AG04449 (cell line): ENCODE data around the gene TMCO4.

Experiments used
- CTCF ChIA-PET: fragments of 350-600 bp; formaldehyde crosslinking; extraction: SDS; loops from one replicate; lab custom pipeline; 2021; ENCODE audit warnings: antibody characterized with exemption; lab: Yijun Ruan, JAX
- POLR2A ChIA-PET: fragments of 400-600, 350-600 bp; formaldehyde crosslinking; extraction: SDS; loops from one replicate; lab custom pipeline; 2020; ENCODE audit warnings: antibody characterized with exemption, inconsistent platforms; lab: Yijun Ruan, JAX
- DNase-seq: peaks from one replicate; pipeline ENCODE4 v3.0.0-alpha.2; 2010; ENCODE audit warnings: low read depth, low spot score
- H3K4me3 ChIP-seq: 2 replicates; pipeline ENCODE4 v1.5.1; 2011; ENCODE audit warnings: low read depth, mild to moderate bottlenecking, control low read depth, low read length
- TF ChIP-seq, protein P1 (sequence below): IDR thresholded peaks from one replicate; pipeline ENCODE4 v1.5.1; 2011; ENCODE audit warnings: mild to moderate bottlenecking, moderate library complexity, low read length, control low read depth, inconsistent platforms; ENCODE audit not compliant: insufficient read depth; ENCODE audit errors: missing control alignments

The TMCO4 gene

DNA sequence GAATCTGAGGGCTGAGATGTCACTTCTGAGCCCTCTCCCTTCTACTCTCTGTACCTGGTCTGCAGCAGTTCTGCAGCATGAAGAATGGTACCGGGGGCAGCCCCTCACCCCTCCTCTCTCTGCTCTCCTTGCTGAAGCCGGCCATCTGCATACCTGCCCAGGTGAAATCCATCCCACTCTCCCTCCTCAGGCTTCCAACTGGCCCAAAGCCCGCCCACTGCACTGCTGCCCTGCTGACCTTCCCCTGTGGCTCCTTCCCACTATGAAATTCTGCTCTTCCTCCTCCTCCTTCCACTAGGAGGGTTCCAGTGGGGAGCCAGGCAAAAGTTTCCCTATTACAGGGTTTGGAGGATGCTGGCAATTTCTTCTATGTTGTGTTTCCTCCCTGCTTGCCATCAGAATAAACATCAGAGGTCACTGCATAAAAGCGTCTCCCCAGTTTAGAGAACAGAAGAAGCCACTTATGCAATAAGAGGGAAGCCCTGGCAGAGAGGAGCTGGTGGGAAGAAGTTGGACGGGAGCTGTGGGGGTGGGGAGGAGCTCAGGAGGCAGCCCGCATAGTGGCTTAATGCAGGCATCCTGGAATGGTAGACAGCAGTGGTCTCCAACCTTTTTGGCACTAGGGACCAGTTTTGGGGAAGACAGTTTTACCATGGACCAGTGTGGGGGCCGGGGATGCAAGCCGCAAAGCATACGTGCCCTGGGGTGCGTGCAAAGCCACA, 30.3 kb downstream of the TMCO4 start:
- CTCF ChIA-PET, result interaction anchor here (1.2 to 10.7 kb wide), 3 partner anchors 8 to 42 kb away, joined by 3 to 69 read pairs (median 8); no protein-coding TSS in a partner anchor
- TF ChIP-seq, protein P1, sequence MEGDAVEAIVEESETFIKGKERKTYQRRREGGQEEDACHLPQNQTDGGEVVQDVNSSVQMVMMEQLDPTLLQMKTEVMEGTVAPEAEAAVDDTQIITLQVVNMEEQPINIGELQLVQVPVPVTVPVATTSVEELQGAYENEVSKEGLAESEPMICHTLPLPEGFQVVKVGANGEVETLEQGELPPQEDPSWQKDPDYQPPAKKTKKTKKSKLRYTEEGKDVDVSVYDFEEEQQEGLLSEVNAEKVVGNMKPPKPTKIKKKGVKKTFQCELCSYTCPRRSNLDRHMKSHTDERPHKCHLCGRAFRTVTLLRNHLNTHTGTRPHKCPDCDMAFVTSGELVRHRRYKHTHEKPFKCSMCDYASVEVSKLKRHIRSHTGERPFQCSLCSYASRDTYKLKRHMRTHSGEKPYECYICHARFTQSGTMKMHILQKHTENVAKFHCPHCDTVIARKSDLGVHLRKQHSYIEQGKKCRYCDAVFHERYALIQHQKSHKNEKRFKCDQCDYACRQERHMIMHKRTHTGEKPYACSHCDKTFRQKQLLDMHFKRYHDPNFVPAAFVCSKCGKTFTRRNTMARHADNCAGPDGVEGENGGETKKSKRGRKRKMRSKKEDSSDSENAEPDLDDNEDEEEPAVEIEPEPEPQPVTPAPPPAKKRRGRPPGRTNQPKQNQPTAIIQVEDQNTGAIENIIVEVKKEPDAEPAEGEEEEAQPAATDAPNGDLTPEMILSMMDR, result no peak
- POLR2A ChIA-PET, result no interaction called here

DNA sequence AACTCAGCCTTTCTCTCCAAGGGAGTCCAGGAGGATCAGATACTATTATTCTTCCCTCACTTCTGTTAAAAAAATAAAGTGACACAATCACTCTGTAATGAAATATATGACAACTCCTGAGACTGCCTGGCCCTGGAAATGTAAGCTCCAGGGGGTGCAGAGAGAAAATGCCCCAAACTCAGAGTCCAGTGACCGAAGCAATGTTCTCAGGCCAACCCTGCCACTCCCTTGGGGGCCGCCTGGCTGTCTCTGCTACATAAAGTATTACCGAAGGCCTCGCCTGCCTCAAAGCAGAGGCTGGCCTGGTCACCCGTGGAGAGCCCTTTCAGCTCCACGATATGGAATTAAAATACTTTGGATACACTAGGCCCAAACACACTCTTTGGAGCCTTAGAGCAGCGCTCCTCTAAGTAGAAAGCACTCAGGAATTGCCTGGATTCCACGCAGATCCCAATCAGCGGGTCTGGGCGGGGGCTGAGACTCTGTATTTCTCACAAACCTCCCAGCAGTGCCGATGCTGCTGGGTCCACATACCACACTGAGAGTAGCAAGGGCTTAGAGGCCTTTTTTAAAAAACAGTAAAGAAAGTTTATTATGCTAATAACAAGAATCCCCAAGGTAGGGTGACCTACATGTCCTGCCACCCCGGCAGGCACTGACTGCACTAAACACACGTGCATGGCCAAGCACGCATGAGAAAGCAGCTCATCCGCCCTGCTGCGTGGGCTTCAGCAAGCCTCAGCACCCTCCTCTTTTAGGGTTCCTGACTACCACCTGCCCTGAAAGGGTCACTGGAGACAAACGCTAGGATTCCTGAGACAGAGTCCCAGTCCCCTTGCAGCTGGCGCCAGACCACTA, 31.1 kb downstream of the TMCO4 start:
- DNase-seq, result no peak
- ChIA-PET CTCF (interaction anchor here (0.8 to 10.7 kb wide), 4 partner anchors 7 to 64 kb away, joined by 3 to 69 read pairs (median 4); no protein-coding TSS in a partner anchor), POLR2A (no interaction called here)
- H3K4me3 ChIP-seq, result no peak overlapping the region
- TF ChIP-seq, protein P1, result no peak

More for the DNA sequence above, 30.3 kb downstream of the TMCO4 start:
- no peak for DNase-seq
- no peak overlapping the region for H3K4me3 ChIP-seq

DNA sequence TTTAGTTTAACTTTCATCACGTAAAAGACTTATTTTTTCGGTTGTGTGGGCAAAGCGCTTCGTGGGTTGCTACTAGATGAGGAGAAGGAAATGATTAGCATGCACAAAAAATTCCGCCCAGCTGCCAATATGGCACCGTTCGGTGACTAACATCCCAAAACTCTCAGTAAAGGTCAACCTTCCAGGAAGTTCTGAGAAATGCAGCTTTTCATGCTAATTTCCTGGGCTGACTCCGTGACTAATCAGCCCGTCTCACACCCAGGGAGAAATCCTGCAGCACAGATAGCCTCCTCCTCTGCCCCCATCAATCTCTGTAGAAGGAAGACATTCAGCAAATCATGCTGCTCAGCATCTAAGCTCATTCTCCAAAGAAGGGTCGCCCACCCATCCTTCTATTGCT, 34.1 kb downstream of the TMCO4 start:
- ChIA-PET POLR2A (interaction anchor here (0.7 to 1.3 kb wide), 2 partner anchors 35 to 116 kb away, joined by 3 to 4 read pairs; partner anchors contain the start of gene OTUD3), CTCF (interaction anchor here (0.8 to 2.3 kb wide), 8 partner anchors 14 to 117 kb away, joined by 3 to 7 read pairs (median 4); partner anchors contain the start of gene OTUD3)
- TF ChIP-seq, protein P1, result no peak
- no peak overlapping the region for H3K4me3 ChIP-seq
- peak; percentile 76 for DNase-seq

DNA sequence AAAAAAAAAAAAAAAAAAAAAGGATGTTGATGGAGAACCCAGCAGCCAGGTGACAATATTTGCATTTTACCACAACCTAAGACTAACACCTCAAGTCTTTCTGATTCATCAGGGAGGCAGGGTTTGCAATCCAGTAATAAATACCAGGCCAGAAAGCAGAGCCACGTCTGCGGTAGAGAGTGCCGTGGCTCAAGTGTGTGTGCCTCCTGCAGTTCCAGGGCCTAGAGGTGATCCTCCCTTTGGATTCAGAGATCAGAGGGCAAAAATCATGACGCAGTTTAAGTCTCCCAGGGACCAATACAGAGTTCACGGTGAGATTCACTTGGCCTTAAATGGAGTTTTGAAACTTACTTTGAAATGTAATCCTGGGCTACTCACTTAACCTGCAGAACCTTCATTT, 34.9 kb downstream of the TMCO4 start:
- CTCF ChIA-PET, result interaction anchor here (0.8 to 7.9 kb wide), 7 partner anchors 8 to 117 kb away, joined by 3 to 69 read pairs (median 7); partner anchors contain the start of gene OTUD3
- DNase-seq, result no peak
- POLR2A ChIA-PET, result interaction anchor here (0.7 kb wide), 1 partner anchor 117 kb away, joined by 4 read pairs; the partner anchor contains the start of gene OTUD3
- TF ChIP-seq, protein P1, result no peak
- no peak overlapping the region for H3K4me3 ChIP-seq

DNA sequence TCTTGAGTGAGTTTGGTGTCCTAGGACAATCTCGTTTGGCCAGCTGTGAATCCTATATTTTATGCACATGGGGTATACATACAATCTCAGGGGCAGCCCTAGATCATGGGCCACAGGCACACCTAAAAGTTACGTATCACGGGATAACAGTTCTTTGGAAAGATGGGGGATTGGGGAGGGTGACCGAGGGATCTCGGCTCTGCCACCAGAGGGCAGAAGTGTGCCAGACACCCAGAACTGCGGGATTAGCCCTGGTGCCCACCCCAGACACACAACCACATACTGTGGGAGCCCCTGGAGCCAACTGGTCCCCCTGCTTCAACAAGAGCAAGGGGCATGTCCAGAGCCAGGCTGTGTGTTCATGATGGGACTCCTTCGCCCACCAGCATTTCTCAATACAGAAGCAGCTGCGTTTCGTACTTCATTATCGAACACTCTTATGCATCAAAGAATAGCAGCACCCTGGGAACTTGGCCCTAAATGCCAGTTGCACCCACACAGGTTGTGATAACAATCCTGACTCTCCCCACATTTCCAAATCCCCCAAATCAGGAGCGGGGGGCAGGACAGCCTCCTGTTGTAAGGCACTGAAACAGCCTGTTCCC, 37.4 kb downstream of the TMCO4 start:
- TF ChIP-seq, protein P1, result peak; percentile 81
- ChIA-PET CTCF (interaction anchor here (0.7 to 7.9 kb wide), 28 partner anchors 11 to 385 kb away, joined by 3 to 69 read pairs (median 4); partner anchors contain the start of gene OTUD3), POLR2A (no interaction called here)
- DNase-seq, result no peak
- H3K4me3 ChIP-seq, result no peak overlapping the region
